Thyroid gland (tissue), 4 donors: ENCODE data around the gene PLPP3.

Experiments used
- CTCF ChIP-seq, 6 experiments: fragments of 200-600 bp in 3 of 6; fragments of 450-650 bp in 3 of 6; sonication (generic) in 3 of 6; IDR thresholded peaks; one replicate each; pipeline ENCODE4 v1.5.1; 2016 to 2019; ENCODE audit warnings: antibody characterized with exemption in 6 of 6, mild to moderate bottlenecking in 2 of 6, inconsistent platforms in 1 of 6, moderate library complexity in 1 of 6
- POLR2A ChIP-seq, 2 donors: fragments of 450-650 bp; IDR thresholded peaks; one replicate each; pipeline ENCODE4 v1.6.1; 2017; ENCODE audit warnings: antibody characterized with exemption in 2 of 2, mild to moderate bottlenecking in 2 of 2, moderate library complexity in 1 of 2

- TF ChIP-seq CTCF (IDR thresholded peaks at IDR 0.05) (no peak), POLR2A (IDR thresholded peaks at IDR 0.05) (no peak)
Observed at GRCh38 chr1:56533621-56534020, 45.7 kb downstream of the PLPP3 start.
